H7 (cell line): Measurements from ENCODE around the gene OR52E4. TPM values are rescaled to one million over a fixed set of nuclear protein-coding genes. Genes with fewer than 3 reads are reported as not detected.

Experiments used
- DNase-seq: peaks from one replicate; pipeline ENCODE4 v3.0.0; 2012
- H3K27me3 ChIP-seq: 2 replicates; pipeline ENCODE4 v1.6.0; 2011; ENCODE audit warnings: mild to moderate bottlenecking, low read length; ENCODE audit not compliant: control insufficient read depth, insufficient read depth
- H3K36me3 ChIP-seq: replicated peaks from 2 replicates; pipeline ENCODE4 v1.5.1; 2011; ENCODE audit warnings: low read length; ENCODE audit not compliant: control insufficient read depth, insufficient read depth
- H3K4me3 ChIP-seq: 2 replicates; pipeline ENCODE4 v1.5.1; 2011; ENCODE audit warnings: low read depth, mild to moderate bottlenecking, control low read depth, low read length, moderate library complexity; ENCODE audit not compliant: insufficient read depth
- total RNA-seq: library from RNA; depleted of rRNA; stranded (reverse); fragments of >200 nt; shearing (Covaris generic); gene quantifications from 2 replicates; pipeline ENCODE4 v1.2.3, GENCODE V29; 2014

Gene OR52E4
- total RNA-seq, 1 experiment from 2014 or later = not detected

GRCh38 chr11:5892908-5893307 is 12.5 kb downstream of the OR52E4 start, which contains the start of gene OR52E5:
TSS of gene OR52E5 (plus strand) at chr11:5893208. CDS start at chr11:5900777, 7,569 bp downstream.
- Histone ChIP-seq H3K27me3 (no peaks in the 10 kb centered on the region), H3K36me3 (no peaks in the 10 kb centered on the region), H3K4me3 (no peak within 1 kb of the TSS)
- no peak for DNase-seq

DNA sequence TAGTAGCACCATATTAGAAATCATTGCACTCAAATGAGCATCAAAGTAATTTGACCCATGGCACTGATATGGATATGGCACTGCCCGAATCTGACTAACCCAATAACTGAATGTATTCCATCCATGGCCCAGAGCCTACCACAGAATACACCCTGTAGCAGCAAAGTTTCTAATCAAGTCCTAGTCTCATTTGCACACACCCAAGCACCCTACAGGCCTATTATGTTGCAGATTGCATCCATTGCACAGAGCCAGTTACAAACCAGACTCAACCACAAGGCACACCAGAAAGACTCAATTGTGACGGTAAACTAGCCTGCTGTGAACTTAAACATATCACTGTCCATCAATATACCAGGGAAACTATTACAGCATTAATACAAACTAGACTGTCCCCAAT is 19.1 kb downstream of the OR52E4 start:
- H3K27me3 ChIP-seq = no peaks in the 10 kb centered on the region
- no peak overlapping the region for H3K4me3 ChIP-seq
- no peak for DNase-seq
- no peaks in the 10 kb centered on the region for H3K36me3 ChIP-seq

- Histone ChIP-seq H3K36me3 (no peaks in the 10 kb centered on the region), H3K27me3 (no peaks in the 10 kb centered on the region), H3K4me3 (no peak overlapping the region)
- no peak for DNase-seq
Measured at GRCh38 chr11:5910540-5910939, 30.1 kb downstream of the OR52E4 start.

DNA sequence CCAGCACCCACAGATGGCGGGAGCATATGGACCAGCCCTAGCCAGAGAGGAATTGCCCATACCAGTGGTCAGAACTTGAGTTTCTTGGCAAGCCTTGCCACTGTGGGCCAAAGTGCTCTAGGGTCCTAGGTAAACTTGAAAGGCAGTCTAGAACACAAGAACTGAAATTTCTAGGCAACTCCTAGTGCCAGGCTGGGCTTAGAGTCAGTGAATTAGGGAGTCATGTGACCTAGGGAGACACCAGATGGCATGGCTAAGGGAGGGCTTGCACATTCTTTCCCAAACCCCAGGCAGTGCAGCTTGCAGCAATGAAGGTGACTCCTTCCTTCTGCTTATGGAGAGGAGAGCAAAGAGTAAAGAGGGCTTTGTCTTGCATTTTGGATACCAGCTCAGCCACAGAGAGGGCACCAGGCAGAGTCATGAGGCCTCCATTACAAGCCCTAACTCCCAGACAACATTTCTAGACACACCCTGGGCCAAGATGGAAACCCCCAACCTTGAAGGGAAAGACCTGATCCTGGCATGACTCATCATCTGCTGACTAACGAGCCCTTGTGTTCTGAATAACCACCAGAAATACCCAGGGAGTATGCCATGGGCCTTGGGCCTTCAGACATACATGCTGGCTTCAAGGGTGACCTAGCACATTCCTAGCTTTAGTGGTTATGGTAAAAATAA is 42.5 kb downstream of the OR52E4 start:
- no peaks in the 10 kb centered on the region for H3K36me3 ChIP-seq
- no peaks in the 10 kb centered on the region for H3K27me3 ChIP-seq
- H3K4me3 ChIP-seq = no peak overlapping the region
- DNase-seq = no peak

DNA sequence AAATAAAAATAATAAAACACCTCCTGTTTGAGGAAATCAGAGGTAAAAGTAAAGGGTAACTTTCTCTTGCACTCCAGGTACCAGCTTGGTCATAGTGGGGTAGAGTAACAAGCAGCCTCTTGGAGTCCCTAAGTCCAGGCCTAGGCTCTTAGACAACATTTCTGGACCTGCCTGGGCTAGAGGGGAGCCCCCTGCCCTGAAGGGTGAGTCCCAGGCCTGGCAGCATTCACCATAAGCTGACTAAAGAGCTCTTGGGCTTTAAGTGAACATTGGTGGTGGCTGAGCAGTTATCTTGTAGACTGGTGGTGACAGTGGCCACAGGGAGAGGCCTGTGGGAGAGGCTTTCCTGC is 43.0 kb downstream of the OR52E4 start:
- no peak for DNase-seq
- Histone ChIP-seq H3K4me3 (no peak overlapping the region), H3K27me3 (no peaks in the 10 kb centered on the region), H3K36me3 (no peaks in the 10 kb centered on the region)

- DNase-seq = no peak
- no peaks in the 10 kb centered on the region for H3K36me3 ChIP-seq
- H3K27me3 ChIP-seq = no peaks in the 10 kb centered on the region
- H3K4me3 ChIP-seq = no peak overlapping the region
Measured at GRCh38 chr11:5923794-5924193, 43.4 kb downstream of the OR52E4 start.

DNA sequence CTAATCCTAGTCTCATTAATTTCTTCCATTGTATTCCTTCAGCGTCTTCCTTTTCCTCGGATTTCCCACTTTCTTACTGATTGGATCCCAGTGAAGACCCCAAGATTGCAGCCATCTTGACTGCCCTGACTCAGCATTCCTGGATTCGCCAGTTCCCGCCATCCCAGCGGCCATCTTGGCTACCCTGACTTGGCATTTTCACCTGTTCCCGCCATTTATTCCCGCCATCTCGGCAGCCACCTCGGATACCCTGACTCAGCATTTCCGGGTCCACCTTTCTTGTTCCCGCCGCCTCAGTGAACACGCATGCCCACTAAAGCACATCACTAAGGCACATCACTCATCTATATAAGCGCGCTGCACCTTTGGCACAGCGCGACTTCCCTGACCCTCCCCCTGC is 47.8 kb downstream of the OR52E4 start:
- H3K27me3 ChIP-seq = no peaks in the 10 kb centered on the region
- no peak overlapping the region for H3K4me3 ChIP-seq
- no peaks in the 10 kb centered on the region for H3K36me3 ChIP-seq
- DNase-seq = no peak

GRCh38 chr11:5928811-5929210 is 48.4 kb downstream of the OR52E4 start:
- DNase-seq = no peak
- H3K27me3 ChIP-seq = no peaks in the 10 kb centered on the region
- no peaks in the 10 kb centered on the region for H3K36me3 ChIP-seq
- H3K4me3 ChIP-seq = no peak overlapping the region

GRCh38 chr11:5929571-5930368 is 49.3 kb downstream of the OR52E4 start:
- Histone ChIP-seq H3K4me3 (no peak overlapping the region), H3K36me3 (no peaks in the 10 kb centered on the region), H3K27me3 (no peaks in the 10 kb centered on the region)
- no peak for DNase-seq

- no peak for DNase-seq
- Histone ChIP-seq H3K27me3 (no peaks in the 10 kb centered on the region), H3K4me3 (no peak overlapping the region), H3K36me3 (no peaks in the 10 kb centered on the region)
Measured at GRCh38 chr11:5930614-5931013, 50.2 kb downstream of the OR52E4 start.

- Histone ChIP-seq H3K36me3 (no peaks in the 10 kb centered on the region), H3K27me3 (no peaks in the 10 kb centered on the region), H3K4me3 (no peak overlapping the region)
- DNase-seq = no peak
Measured at GRCh38 chr11:5931061-5931460, 50.6 kb downstream of the OR52E4 start.

- no peak overlapping the region for H3K4me3 ChIP-seq
- H3K27me3 ChIP-seq = no peaks in the 10 kb centered on the region
- no peaks in the 10 kb centered on the region for H3K36me3 ChIP-seq
- DNase-seq = no peak
Measured at GRCh38 chr11:5932671-5933070, 52.2 kb downstream of the OR52E4 start.

GRCh38 chr11:5933116-5933515 is 52.7 kb downstream of the OR52E4 start:
- Histone ChIP-seq H3K4me3 (no peak overlapping the region), H3K36me3 (no peaks in the 10 kb centered on the region), H3K27me3 (no peaks in the 10 kb centered on the region)
- no peak for DNase-seq
